VCaP (cell line): Measurements from ENCODE around the gene TBC1D2B.
"Not testable (repeated sequence)": the region's sequence is repeated elsewhere in the genome, so short reads cannot be mapped to it uniquely, and the experiment has no call there.

Source experiments
- H3K27ac ChIP-seq: fragments of 450-650 bp; 2 replicates; pipeline ENCODE4 v1.5.1; 2017
- CTCF ChIP-seq: fragments of 450-650 bp; conservative IDR thresholded peaks from 2 replicates; pipeline ENCODE4 v1.5.1; 2017; ENCODE audit warnings: mild to moderate bottlenecking, moderate library complexity

Gene TBC1D2B

GRCh38 chr15:77974098-77974414, 103.5 kb downstream of the TBC1D2B start:
- TF ChIP-seq CTCF = no peak
- no peak overlapping the region for H3K27ac ChIP-seq

GRCh38 chr15:77973273-77974097, 104.0 kb downstream of the TBC1D2B start:
- not testable (repeated sequence) for H3K27ac ChIP-seq

- not testable (repeated sequence) for H3K27ac ChIP-seq
These were observed 104.8 kb downstream of the TBC1D2B start for GRCh38 chr15:77972706-77973105.

GRCh38 chr15:77971875-77972274, 105.6 kb downstream of the TBC1D2B start:
- H3K27ac ChIP-seq = not testable (repeated sequence)

- H3K27ac ChIP-seq = not testable (repeated sequence)
These were observed 106.6 kb downstream of the TBC1D2B start for GRCh38 chr15:77970813-77971360.

GRCh38 chr15:77969055-77969454, 108.5 kb downstream of the TBC1D2B start:
- no peak for TF ChIP-seq CTCF
- no peak overlapping the region for H3K27ac ChIP-seq

- TF ChIP-seq CTCF = no peak
- peak overlapping the region; percentile 17; the same call in 1 of the 2 replicates for H3K27ac ChIP-seq
These were observed 109.7 kb downstream of the TBC1D2B start for GRCh38 chr15:77967798-77968197.

GRCh38 chr15:77967235-77967615, 110.3 kb downstream of the TBC1D2B start:
- peak overlapping the region; percentile 17; the same call in 1 of the 2 replicates for H3K27ac ChIP-seq

GRCh38 chr15:77966540-77967234, 110.8 kb downstream of the TBC1D2B start:
- H3K27ac ChIP-seq = peak overlapping the region; percentile 17; the same call in 1 of the 2 replicates
- peak; percentile 97 for TF ChIP-seq CTCF

- H3K27ac ChIP-seq = no peak overlapping the region
- no peak for TF ChIP-seq CTCF
These were observed 113.3 kb downstream of the TBC1D2B start for GRCh38 chr15:77964193-77964592.
